Brain microvascular endothelial cell (primary cell): ENCODE measurements around the gene HSPA1B.

Experiments used
- DNase-seq: peaks from one replicate; pipeline ENCODE4 v3.0.0-alpha.2; 2020
- H3K27ac ChIP-seq: fragments of 250-450 bp; sonication (Bioruptor Pico); 2 replicates; pipeline ENCODE4 v1.5.1; 2020; ENCODE audit warnings: mild to moderate bottlenecking, moderate library complexity
- H3K27me3 ChIP-seq: fragments of 250-450 bp; sonication (Bioruptor Pico); replicated peaks from 2 replicates; pipeline ENCODE4 v1.5.1; 2020; ENCODE audit warnings: mild to moderate bottlenecking
- H3K36me3 ChIP-seq: fragments of 250-450 bp; sonication (Bioruptor Pico); replicated peaks from 2 replicates; pipeline ENCODE4 v1.5.1; 2020; ENCODE audit warnings: mild to moderate bottlenecking
- H3K4me3 ChIP-seq: 2 replicates; pipeline ENCODE4 v1.5.1; 2011; ENCODE audit warnings: low read depth, mild to moderate bottlenecking, control low read depth, low read length, moderate library complexity
- in situ Hi-C: cut with HindIII; loops from 2 replicates; pipeline ENCODE4 v1.10.0; 2017; ENCODE audit warnings: low sequenced_read_pairs, low pct_ligation_motif_present
- TF ChIP-seq, protein P1 (sequence below): IDR thresholded peaks from 2 replicates; pipeline ENCODE4 v1.5.1; 2011; ENCODE audit warnings: low read depth, mild to moderate bottlenecking, moderate library complexity, low read length, control low read depth, inconsistent platforms; ENCODE audit errors: missing control alignments

HSPA1B gene

DNA sequence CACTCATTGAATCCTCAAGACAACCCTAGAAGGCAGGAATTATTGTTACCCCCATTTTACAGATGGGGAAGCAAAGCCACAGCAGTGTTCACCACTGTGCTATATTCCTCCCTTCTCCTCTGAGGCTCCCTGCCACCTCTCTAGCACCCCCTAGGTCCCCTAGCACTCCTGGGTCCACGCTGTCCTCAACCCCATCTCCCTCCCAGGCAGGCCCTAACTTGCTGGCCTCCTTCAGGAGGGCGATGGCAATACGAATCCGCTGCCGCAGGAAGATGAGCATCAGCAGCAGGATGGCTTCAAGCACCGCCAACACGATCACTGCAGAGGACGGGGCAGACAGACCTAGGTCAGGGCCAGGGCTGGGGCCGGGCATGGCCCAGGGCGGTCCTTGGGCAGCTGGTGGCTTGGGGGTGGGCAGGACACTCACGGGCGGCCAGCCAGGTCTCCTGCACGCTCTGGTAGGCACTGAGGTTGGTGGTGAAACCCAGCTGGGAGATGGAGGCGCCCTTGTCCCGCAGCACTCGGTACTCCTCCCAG lies 42.9 kb downstream of the HSPA1B start:
- Histone ChIP-seq H3K36me3 (no peaks in the 10 kb centered on the region), H3K4me3 (no peak overlapping the region), H3K27me3 (no peaks in the 10 kb centered on the region), H3K27ac (no peak overlapping the region)
- no peak for DNase-seq
- in situ Hi-C loops = no loop called here
- TF ChIP-seq, protein P1, sequence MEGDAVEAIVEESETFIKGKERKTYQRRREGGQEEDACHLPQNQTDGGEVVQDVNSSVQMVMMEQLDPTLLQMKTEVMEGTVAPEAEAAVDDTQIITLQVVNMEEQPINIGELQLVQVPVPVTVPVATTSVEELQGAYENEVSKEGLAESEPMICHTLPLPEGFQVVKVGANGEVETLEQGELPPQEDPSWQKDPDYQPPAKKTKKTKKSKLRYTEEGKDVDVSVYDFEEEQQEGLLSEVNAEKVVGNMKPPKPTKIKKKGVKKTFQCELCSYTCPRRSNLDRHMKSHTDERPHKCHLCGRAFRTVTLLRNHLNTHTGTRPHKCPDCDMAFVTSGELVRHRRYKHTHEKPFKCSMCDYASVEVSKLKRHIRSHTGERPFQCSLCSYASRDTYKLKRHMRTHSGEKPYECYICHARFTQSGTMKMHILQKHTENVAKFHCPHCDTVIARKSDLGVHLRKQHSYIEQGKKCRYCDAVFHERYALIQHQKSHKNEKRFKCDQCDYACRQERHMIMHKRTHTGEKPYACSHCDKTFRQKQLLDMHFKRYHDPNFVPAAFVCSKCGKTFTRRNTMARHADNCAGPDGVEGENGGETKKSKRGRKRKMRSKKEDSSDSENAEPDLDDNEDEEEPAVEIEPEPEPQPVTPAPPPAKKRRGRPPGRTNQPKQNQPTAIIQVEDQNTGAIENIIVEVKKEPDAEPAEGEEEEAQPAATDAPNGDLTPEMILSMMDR = peak; percentile 17

DNA sequence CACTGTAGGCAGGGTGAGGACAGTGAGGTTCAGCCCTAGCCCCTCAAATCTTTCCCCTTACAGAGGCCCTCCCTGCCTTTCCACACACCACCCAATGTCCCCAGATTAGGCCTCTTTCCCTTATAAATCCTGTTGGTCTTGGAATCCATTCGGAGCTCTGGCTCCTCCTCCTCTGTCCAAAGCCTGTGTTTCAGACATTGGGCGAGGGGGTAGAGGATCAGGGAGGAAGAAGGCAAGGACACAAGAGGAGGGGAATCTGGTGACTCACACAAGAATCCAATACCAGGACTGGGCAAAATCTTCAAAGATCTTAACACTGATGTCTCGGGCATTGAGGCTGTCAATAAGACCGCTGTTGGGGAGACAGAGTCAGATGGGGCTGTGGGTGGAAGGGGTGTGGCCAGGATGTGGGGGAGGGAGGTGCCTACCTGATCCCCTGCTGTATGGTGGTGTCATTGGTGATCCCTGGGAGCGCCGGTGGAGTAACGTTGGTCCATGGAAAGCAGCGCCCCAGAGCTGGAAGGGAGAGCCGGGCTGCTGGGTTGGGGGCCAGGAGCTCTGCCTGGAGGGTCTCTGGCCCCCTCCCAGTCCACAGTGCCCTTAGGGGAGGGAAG lies 43.6 kb downstream of the HSPA1B start:
- Histone ChIP-seq H3K27me3 (no peaks in the 10 kb centered on the region), H3K4me3 (no peak overlapping the region), H3K36me3 (no peaks in the 10 kb centered on the region), H3K27ac (no peak overlapping the region)
- TF ChIP-seq, protein P1 = no peak
- DNase-seq = no peak
- in situ Hi-C loops = no loop called here

DNA sequence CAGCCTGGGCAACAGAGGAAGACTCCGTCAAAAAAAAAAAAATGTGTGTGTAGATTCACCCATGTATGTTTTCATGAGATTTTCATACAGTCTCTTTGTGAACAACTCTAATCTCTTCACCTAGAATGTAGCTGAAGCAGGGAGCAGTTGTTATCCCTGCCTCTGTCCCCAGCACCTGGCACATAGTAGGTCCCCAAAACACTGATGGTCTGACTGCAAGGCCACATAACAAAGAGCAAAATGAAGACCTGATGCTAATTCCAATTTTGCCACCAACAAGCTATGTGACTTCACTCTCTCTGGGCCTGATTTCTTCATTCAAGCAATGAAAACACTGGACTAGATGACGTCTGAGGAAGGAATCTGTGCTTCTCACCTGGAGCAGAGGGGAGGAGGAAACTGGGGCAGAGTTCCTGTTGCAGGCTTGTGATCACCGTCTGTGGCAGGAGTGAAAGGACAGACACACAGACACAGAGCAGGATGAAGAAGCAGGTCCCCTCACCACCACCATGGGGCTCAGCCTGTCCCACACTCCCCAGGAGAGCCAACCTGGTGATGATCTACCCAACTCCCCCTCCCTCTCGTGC lies 46.6 kb downstream of the HSPA1B start:
- no peaks in the 10 kb centered on the region for H3K27me3 ChIP-seq
- no peak overlapping the region for H3K27ac ChIP-seq
- H3K4me3 ChIP-seq = no peak overlapping the region
- in situ Hi-C loops = no loop called here
- DNase-seq = no peak
- TF ChIP-seq, protein P1 = no peak
- peaks cover under 1% of the 10 kb centered on the region for H3K36me3 ChIP-seq

- in situ Hi-C loops = no loop called here
- H3K27me3 ChIP-seq = no peaks in the 10 kb centered on the region
- no peak for DNase-seq
- no peak overlapping the region for H3K4me3 ChIP-seq
- no peak overlapping the region for H3K27ac ChIP-seq
- peaks cover 9% of the 10 kb centered on the region for H3K36me3 ChIP-seq
- TF ChIP-seq, protein P1 = no peak
These were observed 47.5 kb downstream of the HSPA1B start for GRCh38 chr6:31874836-31875572.

GRCh38 chr6:31875877-31876276 lies 48.3 kb downstream of the HSPA1B start:
- H3K27ac ChIP-seq = no peak overlapping the region
- H3K27me3 ChIP-seq = no peaks in the 10 kb centered on the region
- no peak overlapping the region for H3K4me3 ChIP-seq
- no peak for DNase-seq
- peaks cover 17% of the 10 kb centered on the region for H3K36me3 ChIP-seq
- in situ Hi-C loops = no loop called here
- TF ChIP-seq, protein P1 = no peak
